Endothelial cell of umbilical vein (primary cell): ENCODE results near the gene DPP9. TPM values are rescaled to one million over a fixed set of nuclear protein-coding genes. Genes with fewer than 3 reads are reported as not detected.

ENCODE experiments used
- BruUV-seq: library from RNA; stranded (reverse); fragments of 400-500 nt; replicated peaks from 2 replicates; lab custom pipeline; 2021; lab: Mats Ljungman, UMichigan
- CTCF ChIA-PET: fragments of 300-600, 350-600 bp; sonication (Branson Sonifier 250); formaldehyde crosslinking; loops from one replicate; lab custom pipeline; 2021; ENCODE audit warnings: antibody characterized with exemption, inconsistent platforms; lab: Charles Lee
- POLR2A ChIA-PET: fragments of 300-600, 350-600 bp; sonication (Branson Sonifier 250); formaldehyde crosslinking; loops from one replicate; lab custom pipeline; 2021; ENCODE audit warnings: antibody characterized with exemption, inconsistent platforms; lab: Charles Lee
- DNase-seq: peaks from one replicate; pipeline ENCODE4 v3.0.0-alpha.2; 2011; ENCODE audit warnings: low read depth, low spot score
- FAIRE-seq: peaks from 2 replicates; lab custom pipeline; 2011; peaks lifted over from hg19 to GRCh38; lab: Jason Lieb, UNC
- H2AFZ ChIP-seq: 2 replicates; pipeline ENCODE4 v1.6.0; 2012; ENCODE audit warnings: low read depth, low read length, control low read depth, inconsistent platforms
- H3K27ac ChIP-seq: 2 replicates; pipeline ENCODE4 v1.5.1; 2011; ENCODE audit warnings: low read depth, mild to moderate bottlenecking, control low read depth, low read length, moderate library complexity; ENCODE audit not compliant: insufficient read depth
- H3K27me3 ChIP-seq, 2 experiments: 2 replicates each; pipeline versions ENCODE4 v1.6.0 to v1.6.1; 2011; ENCODE audit warnings: low read length in 2 of 2, mixed read lengths in 1 of 2; ENCODE audit not compliant: control insufficient read depth in 2 of 2, insufficient read depth in 2 of 2
- H3K36me3 ChIP-seq, 2 experiments: 2 replicates in 1 of 2; 3 replicates in 1 of 2; pipeline ENCODE4 v1.5.1; 2011; ENCODE audit warnings: low read length in 2 of 2, mild to moderate bottlenecking in 1 of 2, moderate library complexity in 1 of 2; ENCODE audit not compliant: control insufficient read depth in 2 of 2, insufficient read depth in 2 of 2; ENCODE audit errors: extremely low read depth in 1 of 2
- H3K4me1 ChIP-seq: 3 replicates; pipeline ENCODE4 v1.5.1; 2011; ENCODE audit warnings: mild to moderate bottlenecking, low read length; ENCODE audit not compliant: control insufficient read depth, insufficient read depth; ENCODE audit errors: extremely low read depth
- H3K4me2 ChIP-seq: 2 replicates; pipeline ENCODE4 v1.6.1; 2011; ENCODE audit warnings: low read length, control low read depth, mixed read lengths; ENCODE audit not compliant: insufficient read depth
- H3K4me3 ChIP-seq, 3 experiments: fragments of 200-600 bp in 1 of 3; sonication (generic), shearing (Covaris generic) in 1 of 3; replicated peaks in 1 of 3; 2 replicates each; pipeline ENCODE4 v1.5.1; 2011 to 2016; ENCODE audit warnings: control low read depth in 3 of 3, low read length in 3 of 3, mild to moderate bottlenecking in 2 of 3, inconsistent platforms in 1 of 3, low read depth in 1 of 3, moderate library complexity in 1 of 3; ENCODE audit not compliant: insufficient read depth in 1 of 3
- H3K79me2 ChIP-seq: 2 replicates; pipeline ENCODE4 v1.6.0; 2012; ENCODE audit warnings: low read length, inconsistent platforms; ENCODE audit not compliant: control insufficient read depth, insufficient read depth
- H3K9ac ChIP-seq: replicated peaks from 2 replicates; pipeline ENCODE3; 2011; ENCODE audit warnings: low read length, control low read depth; ENCODE audit not compliant: insufficient read depth; ENCODE audit errors: extremely low read depth
- H3K9me1 ChIP-seq: replicated peaks from 3 replicates; pipeline ENCODE4 v1.6.0; 2011; ENCODE audit warnings: mild to moderate bottlenecking, low read length; ENCODE audit not compliant: control insufficient read depth, insufficient read depth; ENCODE audit errors: extremely low read depth
- H3K9me3 ChIP-seq: replicated peaks from 2 replicates; pipeline ENCODE4 v1.5.1; 2012; ENCODE audit warnings: low read length, inconsistent platforms; ENCODE audit not compliant: control insufficient read depth, insufficient read depth
- H4K20me1 ChIP-seq: replicated peaks from 2 replicates; pipeline ENCODE3; 2011; ENCODE audit warnings: mild to moderate bottlenecking, low read length; ENCODE audit not compliant: control insufficient read depth, insufficient read depth; ENCODE audit errors: extremely low read depth
- EZH2 ChIP-seq: IDR thresholded peaks from 2 replicates; pipeline ENCODE4 v1.6.1; 2012; ENCODE audit warnings: borderline replicate concordance, low read depth, mild to moderate bottlenecking, moderate library complexity, low read length, inconsistent platforms; ENCODE audit not compliant: severe bottlenecking
- FOS ChIP-seq: IDR thresholded peaks from 2 replicates; pipeline ENCODE4 v1.6.1; 2011; ENCODE audit warnings: mild to moderate bottlenecking, low read length, moderate library complexity, borderline replicate concordance; ENCODE audit not compliant: insufficient read depth
- GATA2 ChIP-seq: IDR thresholded peaks from 2 replicates; pipeline ENCODE4 v1.7.0; 2011; ENCODE audit warnings: low read depth, mild to moderate bottlenecking, moderate library complexity, mixed read lengths, low read length; ENCODE audit not compliant: insufficient read length, insufficient read depth
- MAX ChIP-seq: IDR thresholded peaks from 2 replicates; pipeline ENCODE4 v1.6.1; 2011; ENCODE audit not compliant: insufficient read depth, insufficient read length
- MYC ChIP-seq: IDR thresholded peaks from one replicate; pipeline ENCODE4 v1.6.1; 2011; ENCODE audit warnings: mild to moderate bottlenecking, low read depth, low read length
- POLR2A ChIP-seq: IDR thresholded peaks from 2 replicates; pipeline ENCODE4 v1.6.1; 2012; ENCODE audit warnings: low read depth, mild to moderate bottlenecking, control low read depth, low read length
- POLR2AphosphoS5 ChIP-seq: IDR thresholded peaks from 2 replicates; pipeline ENCODE4 v1.6.1; 2012; ENCODE audit warnings: low read depth, mild to moderate bottlenecking, control low read depth, low read length, moderate library complexity; ENCODE audit not compliant: insufficient read depth
- dilution Hi-C: fragments of 300-500 bp; cut with MboI; formaldehyde crosslinking; loops from one replicate; pipeline ENCODE4 v1.15.0; 2019; ENCODE audit warnings: low sequenced_read_pairs; ENCODE audit not compliant: extremely low pct_ligation_motif_present
- intact Hi-C: fragments of 100-400 bp; cut with micrococcal nuclease; formaldehyde crosslinking; loops from one replicate; pipeline ENCODE4 v1.10.0; 2022
- polyA plus RNA-seq, 4 experiments: library from polyadenylated mRNA; depleted of rRNA in 3 of 4; stranded (reverse) in 3 of 4; unstranded in 1 of 4; fragments of >200 nt; gene quantifications; 2 replicates each; pipeline versions ENCODE4 v1.2.1 to v1.2.3, GENCODE V29; 2011 to 2012; ENCODE audit warnings: missing spikeins in 1 of 4
- total RNA-seq: library from RNA; stranded (reverse); gene quantifications from 2 replicates; pipeline ENCODE4 v1.2.3, GENCODE V29; 2021

DPP9 gene
- total and polyA plus RNA-seq, 2 donors (not counting 3 experiments of a cell fraction or from before 2014, with no cell fraction given), result 31.5 to 98.0 TPM

GRCh38 chr19:4695224-4695731 is 28.4 kb downstream of the DPP9 start:
- no peak overlapping the region for H2AFZ ChIP-seq
- H3K9me1 ChIP-seq, result no peaks in the 10 kb centered on the region
- peaks cover 9% of the 10 kb centered on the region for H3K4me1 ChIP-seq
- no peaks in the 10 kb centered on the region for H4K20me1 ChIP-seq
- H3K27ac ChIP-seq, result no peak overlapping the region
- H3K9ac ChIP-seq, result no peak overlapping the region
- no peak for TF ChIP-seq GATA2
- TF ChIP-seq EZH2, result no peak
- TF ChIP-seq POLR2A, result no peak
- TF ChIP-seq POLR2AphosphoS5, result no peak
- no peak for TF ChIP-seq MYC
- DNase-seq (no peak), FAIRE-seq (no peak)
- dilution Hi-C loops, result no loop called here
- no peaks in the 10 kb centered on the region for H3K79me2 ChIP-seq
- H3K27me3 ChIP-seq, result no peaks in the 10 kb centered on the region
- no peak overlapping the region for H3K4me3 ChIP-seq
- no peak overlapping the region for H3K4me2 ChIP-seq
- no TSS peak for BruUV-seq
- intact Hi-C loops, result loop anchor here (5.0 kb wide), 1 partner anchor 508 kb away; no protein-coding TSS in a partner anchor
- CTCF ChIA-PET, result interaction anchor here (1.1 to 1.4 kb wide), 2 partner anchors 18 to 96 kb away, joined by 4 read pairs; partner anchors contain the start of gene FEM1A
- POLR2A ChIA-PET, result no interaction called here
- H3K36me3 ChIP-seq, result peaks cover 16 to 57% of the 10 kb centered on the region in 2 experiments
- no peaks in the 10 kb centered on the region for H3K9me3 ChIP-seq

- H3K9me1 ChIP-seq, result no peaks in the 10 kb centered on the region
- H3K27me3 ChIP-seq, result no peaks in the 10 kb centered on the region
- intact Hi-C loops, result no loop called here
- H3K4me2 ChIP-seq, result no peak overlapping the region
- H3K9me3 ChIP-seq, result no peaks in the 10 kb centered on the region
- DNase-seq, result peak; percentile 78
- no peak overlapping the region for H2AFZ ChIP-seq
- H3K4me3 ChIP-seq, result no peak overlapping the region
- peak; percentile 95 for FAIRE-seq
- H3K9ac ChIP-seq, result no peak overlapping the region
- peak overlapping the region; percentile 45 for H3K27ac ChIP-seq
- H3K36me3 ChIP-seq, result peaks cover 11 to 58% of the 10 kb centered on the region in 2 experiments
- ChIA-PET CTCF (interaction anchor here (1.4 to 1.8 kb wide), 2 partner anchors 97 kb away, joined by 4 to 5 read pairs; partner anchors contain the start of gene FEM1A), POLR2A (no interaction called here)
- dilution Hi-C loops, result no loop called here
- H3K79me2 ChIP-seq, result no peaks in the 10 kb centered on the region
- TF ChIP-seq FOS (no peak), POLR2A (peak; percentile 31), MYC (no peak), MAX (peak; percentile 71), GATA2 (no peak)
- no peaks in the 10 kb centered on the region for H4K20me1 ChIP-seq
- BruUV-seq, result TSS peak; percentile 15
- H3K4me1 ChIP-seq, result peaks cover 9% of the 10 kb centered on the region
Measured at GRCh38 chr19:4694211-4694987, 29.2 kb downstream of the DPP9 start.
